ENCODE measurements around the gene ZDHHC12. TPM values are rescaled to one million over a fixed set of nuclear protein-coding genes. Genes with fewer than 3 reads are reported as not detected.

ZDHHC12 gene
- total and polyA plus RNA-seq, 2 experiments from 2014 or later: 44.0 to 48.1 TPM

- Histone ChIP-seq H3K27ac (no peak overlapping the region), H3K9me3 (ENCODE audit: low read depth) (no peaks in the 10 kb centered on the region), H3K9me2 (ENCODE audit: insufficient read depth) (no peaks in the 10 kb centered on the region), H4K20me1 (ENCODE audit: insufficient read depth) (no peaks in the 10 kb centered on the region), H2AFZ (no peak overlapping the region), H3K4me3 (no peak overlapping the region), H3K4me1 (ENCODE audit: insufficient read depth) (no peaks in the 10 kb centered on the region), H3K36me3 (ENCODE audit: low read depth) (no peaks in the 10 kb centered on the region), H3K27me3 (replicated peaks; ENCODE audit: insufficient read depth) (no peaks in the 10 kb centered on the region), H3K79me2 (ENCODE audit: insufficient read depth) (no peaks in the 10 kb centered on the region), H3K4me2 (ENCODE audit: unreplicated experiment) (no peak overlapping the region), H3K9ac (no peak overlapping the region), H3F3A (ENCODE audit: insufficient read depth) (no peaks in the 10 kb centered on the region)
- TF ChIP-seq EZH2 (IDR thresholded peaks at IDR 0.05; ENCODE audit: insufficient read depth, poor library complexity, severe bottlenecking) (no peak), EZH2phosphoT487 (IDR thresholded peaks at IDR 0.05; ENCODE audit: insufficient read depth, low read depth) (no peak)
- in situ Hi-C loops (cut with MboI): no loop called here
- no peak for DNase-seq
- WGBS, 2 experiments (ENCODE audit: low coverage in 1 of 2, low lambda C conversion rate in 2 of 2, missing lambda C conversion rate in 2 of 2): 83 to 87% methylated on average over 6 of the region's 6 CpGs
Measured at GRCh38 chr9:128715436-128715750, 8.5 kb downstream of the ZDHHC12 start.

- H3K9me2 ChIP-seq (ENCODE audit: insufficient read depth): no peaks in the 10 kb centered on the region
- WGBS, 2 experiments (ENCODE audit: low coverage in 1 of 2, low lambda C conversion rate in 2 of 2, missing lambda C conversion rate in 2 of 2): 88 to 90% methylated on average over 23 to 24 of the region's 24 CpGs
- no peak overlapping the region for H3K27ac ChIP-seq
- no peak for DNase-seq
- no peaks in the 10 kb centered on the region for H3K27me3 ChIP-seq (replicated peaks; ENCODE audit: insufficient read depth)
- no peak overlapping the region for H3K9ac ChIP-seq
- no peak overlapping the region for H3K4me2 ChIP-seq (ENCODE audit: unreplicated experiment)
- no peaks in the 10 kb centered on the region for H3K36me3 ChIP-seq (ENCODE audit: low read depth)
- no peak for TF ChIP-seq EZH2 (IDR thresholded peaks at IDR 0.05; ENCODE audit: insufficient read depth, poor library complexity, severe bottlenecking)
- TF ChIP-seq EZH2phosphoT487 (IDR thresholded peaks at IDR 0.05; ENCODE audit: insufficient read depth, low read depth): no peak
- H3K4me3 ChIP-seq: no peak overlapping the region
- H4K20me1 ChIP-seq (ENCODE audit: insufficient read depth): no peaks in the 10 kb centered on the region
- H3K9me3 ChIP-seq (ENCODE audit: low read depth): no peaks in the 10 kb centered on the region
- no peaks in the 10 kb centered on the region for H3F3A ChIP-seq (ENCODE audit: insufficient read depth)
- H2AFZ ChIP-seq: no peak overlapping the region
- in situ Hi-C loops (cut with MboI): no loop called here
- H3K79me2 ChIP-seq (ENCODE audit: insufficient read depth): no peaks in the 10 kb centered on the region
- no peaks in the 10 kb centered on the region for H3K4me1 ChIP-seq (ENCODE audit: insufficient read depth)
Measured at GRCh38 chr9:128714586-128715435, 9.1 kb downstream of the ZDHHC12 start.

- no peaks in the 10 kb centered on the region for H3K9me3 ChIP-seq (ENCODE audit: low read depth)
- no peak for TF ChIP-seq EZH2phosphoT487 (IDR thresholded peaks at IDR 0.05; ENCODE audit: insufficient read depth, low read depth)
- TF ChIP-seq EZH2 (IDR thresholded peaks at IDR 0.05; ENCODE audit: insufficient read depth, poor library complexity, severe bottlenecking): no peak
Measured at GRCh38 chr9:128713941-128714573, 9.9 kb downstream of the ZDHHC12 start.

GRCh38 chr9:128713411-128713780 lies 10.5 kb downstream of the ZDHHC12 start:
- H3K79me2 ChIP-seq (ENCODE audit: insufficient read depth): no peaks in the 10 kb centered on the region
- H3K27ac ChIP-seq: no peak overlapping the region
- no peaks in the 10 kb centered on the region for H3F3A ChIP-seq (ENCODE audit: insufficient read depth)
- no peaks in the 10 kb centered on the region for H3K9me2 ChIP-seq (ENCODE audit: insufficient read depth)
- H3K27me3 ChIP-seq (replicated peaks; ENCODE audit: insufficient read depth): no peaks in the 10 kb centered on the region
- DNase-seq: no peak
- no peak overlapping the region for H2AFZ ChIP-seq
- no peaks in the 10 kb centered on the region for H3K9me3 ChIP-seq (ENCODE audit: low read depth)
- no peak overlapping the region for H3K9ac ChIP-seq
- WGBS, 2 experiments (ENCODE audit: low coverage in 1 of 2, low lambda C conversion rate in 2 of 2, missing lambda C conversion rate in 2 of 2): 87 to 89% methylated on average over 13 of the region's 13 CpGs
- no peak overlapping the region for H3K4me2 ChIP-seq (ENCODE audit: unreplicated experiment)
- TF ChIP-seq EZH2phosphoT487 (IDR thresholded peaks at IDR 0.05; ENCODE audit: insufficient read depth, low read depth) (no peak), EZH2 (IDR thresholded peaks at IDR 0.05; ENCODE audit: insufficient read depth, poor library complexity, severe bottlenecking) (no peak)
- H4K20me1 ChIP-seq (ENCODE audit: insufficient read depth): no peaks in the 10 kb centered on the region
- no peaks in the 10 kb centered on the region for H3K4me1 ChIP-seq (ENCODE audit: insufficient read depth)
- H3K36me3 ChIP-seq (ENCODE audit: low read depth): no peaks in the 10 kb centered on the region
- no peak overlapping the region for H3K4me3 ChIP-seq
- in situ Hi-C loops (cut with MboI): no loop called here

More at GRCh38 chr9:128713941-128714573, 9.9 kb downstream of the ZDHHC12 start:
- Histone ChIP-seq H3K4me1 (ENCODE audit: insufficient read depth) (no peaks in the 10 kb centered on the region), H3K36me3 (ENCODE audit: low read depth) (no peaks in the 10 kb centered on the region), H2AFZ (no peak overlapping the region), H3K4me3 (no peak overlapping the region), H3K9me2 (ENCODE audit: insufficient read depth) (no peaks in the 10 kb centered on the region), H3F3A (ENCODE audit: insufficient read depth) (no peaks in the 10 kb centered on the region), H3K79me2 (ENCODE audit: insufficient read depth) (no peaks in the 10 kb centered on the region), H3K27ac (no peak overlapping the region), H3K4me2 (ENCODE audit: unreplicated experiment) (no peak overlapping the region), H3K9ac (no peak overlapping the region), H4K20me1 (ENCODE audit: insufficient read depth) (no peaks in the 10 kb centered on the region), H3K27me3 (replicated peaks; ENCODE audit: insufficient read depth) (no peaks in the 10 kb centered on the region)
- 88 to 91% methylated on average over 15 to 19 of the region's 19 CpGs for WGBS, 2 experiments (ENCODE audit: low coverage in 1 of 2, low lambda C conversion rate in 2 of 2, missing lambda C conversion rate in 2 of 2)
- no peak for DNase-seq
- in situ Hi-C loops (cut with MboI): no loop called here

Data from GM23248 (cell line).